ENCODE results near the gene FAM210A.

DNA sequence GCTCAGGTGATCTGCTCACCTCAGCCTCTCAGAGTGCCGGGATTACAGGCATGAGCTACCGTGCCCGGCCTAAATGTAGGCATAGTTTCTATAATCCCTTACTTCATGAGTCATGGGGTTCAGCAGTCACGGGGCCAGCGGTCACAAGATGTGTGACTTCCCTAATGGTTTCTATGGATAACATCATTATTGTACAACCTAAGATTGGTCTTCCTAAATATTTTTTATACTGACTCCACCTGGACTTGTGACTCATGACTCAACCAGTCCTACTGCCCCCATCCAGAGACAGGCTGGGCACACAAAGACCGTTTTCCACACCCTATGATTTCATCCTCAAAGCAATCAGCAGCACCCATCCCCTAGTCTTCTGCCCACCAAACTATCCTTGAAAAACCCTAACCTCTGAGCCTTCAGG is 15.9 kb downstream of the FAM210A start:
- TF ChIP-seq SMC3 (IDR thresholded peaks at IDR 0.05; ENCODE audit: low read depth, low read length) (no peak), POLR2AphosphoS5 (IDR thresholded peaks at IDR 0.05; ENCODE audit: low read depth, low read length) (no peak), EP300 (IDR thresholded peaks at IDR 0.05; ENCODE audit: borderline replicate concordance in 1 of 2, low read depth in 1 of 2, low read length in 1 of 2) (no peak), YY1 (IDR thresholded peaks at IDR 0.05; ENCODE audit: low read depth) (no peak), SIN3A (IDR thresholded peaks at IDR 0.05; ENCODE audit: borderline replicate concordance, low read depth, low read length) (no peak), EZH2phosphoT487 (IDR thresholded peaks at IDR 0.05; ENCODE audit: borderline replicate concordance, low read depth) (no peak), FOXJ3 (CRISPR knock-in tag; IDR thresholded peaks at IDR 0.05) (no peak), CHD2 (IDR thresholded peaks at IDR 0.05; ENCODE audit: low read length, partially characterized antibody) (no peak), RCOR1 (IDR thresholded peaks at IDR 0.05; ENCODE audit: low read length) (no peak), MAX (IDR thresholded peaks at IDR 0.05; ENCODE audit: low read depth) (no peak), RFX5 (IDR thresholded peaks at IDR 0.05; ENCODE audit: low read length) (no peak)
- TF ChIP-seq, protein P1, sequence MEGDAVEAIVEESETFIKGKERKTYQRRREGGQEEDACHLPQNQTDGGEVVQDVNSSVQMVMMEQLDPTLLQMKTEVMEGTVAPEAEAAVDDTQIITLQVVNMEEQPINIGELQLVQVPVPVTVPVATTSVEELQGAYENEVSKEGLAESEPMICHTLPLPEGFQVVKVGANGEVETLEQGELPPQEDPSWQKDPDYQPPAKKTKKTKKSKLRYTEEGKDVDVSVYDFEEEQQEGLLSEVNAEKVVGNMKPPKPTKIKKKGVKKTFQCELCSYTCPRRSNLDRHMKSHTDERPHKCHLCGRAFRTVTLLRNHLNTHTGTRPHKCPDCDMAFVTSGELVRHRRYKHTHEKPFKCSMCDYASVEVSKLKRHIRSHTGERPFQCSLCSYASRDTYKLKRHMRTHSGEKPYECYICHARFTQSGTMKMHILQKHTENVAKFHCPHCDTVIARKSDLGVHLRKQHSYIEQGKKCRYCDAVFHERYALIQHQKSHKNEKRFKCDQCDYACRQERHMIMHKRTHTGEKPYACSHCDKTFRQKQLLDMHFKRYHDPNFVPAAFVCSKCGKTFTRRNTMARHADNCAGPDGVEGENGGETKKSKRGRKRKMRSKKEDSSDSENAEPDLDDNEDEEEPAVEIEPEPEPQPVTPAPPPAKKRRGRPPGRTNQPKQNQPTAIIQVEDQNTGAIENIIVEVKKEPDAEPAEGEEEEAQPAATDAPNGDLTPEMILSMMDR (IDR thresholded peaks at IDR 0.05), result no peak
- TF ChIP-seq, protein P2, sequence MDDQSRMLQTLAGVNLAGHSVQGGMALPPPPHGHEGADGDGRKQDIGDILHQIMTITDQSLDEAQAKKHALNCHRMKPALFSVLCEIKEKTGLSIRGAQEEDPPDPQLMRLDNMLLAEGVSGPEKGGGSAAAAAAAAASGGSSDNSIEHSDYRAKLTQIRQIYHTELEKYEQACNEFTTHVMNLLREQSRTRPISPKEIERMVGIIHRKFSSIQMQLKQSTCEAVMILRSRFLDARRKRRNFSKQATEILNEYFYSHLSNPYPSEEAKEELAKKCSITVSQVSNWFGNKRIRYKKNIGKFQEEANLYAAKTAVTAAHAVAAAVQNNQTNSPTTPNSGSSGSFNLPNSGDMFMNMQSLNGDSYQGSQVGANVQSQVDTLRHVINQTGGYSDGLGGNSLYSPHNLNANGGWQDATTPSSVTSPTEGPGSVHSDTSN (IDR thresholded peaks at IDR 0.05), result no peak

All from SK-N-SH (cell line).